CD14-positive monocyte (primary cell): ENCODE measurements around the gene SATB1. TPM values are rescaled to one million over a fixed set of nuclear protein-coding genes. Genes with fewer than 3 reads are reported as not detected.

Experiments
- DNase-seq, 3 donors: peaks; one replicate each; pipeline ENCODE4 v3.0.0-alpha.2; 2011 to 2022
- H2AFZ ChIP-seq: 2 replicates; pipeline ENCODE4 v1.6.0; 2012; ENCODE audit warnings: mild to moderate bottlenecking, low read depth, low read length, inconsistent platforms; ENCODE audit not compliant: insufficient read depth, poor library complexity, severe bottlenecking
- H3K27ac ChIP-seq, 2 donors: 1 replicate in 1 of 2; 2 replicates in 1 of 2; pipeline ENCODE4 v1.5.1; 2012 to 2013; ENCODE audit warnings: low read length in 2 of 2, control low read depth in 1 of 2, inconsistent platforms in 1 of 2, low read depth in 1 of 2, mild to moderate bottlenecking in 1 of 2
- H3K27me3 ChIP-seq, 2 donors: one replicate each; pipeline versions ENCODE4 v1.6.0 to v1.6.1; 2011 to 2013; ENCODE audit warnings: low read length in 2 of 2; ENCODE audit not compliant: control insufficient read depth in 2 of 2, insufficient read depth in 2 of 2
- H3K36me3 ChIP-seq, 2 donors: replicated peaks in 1 of 2; 1 replicate in 1 of 2; 2 replicates in 1 of 2; pipeline versions ENCODE4 v1.5.1 to v1.6.1; 2012 to 2013; ENCODE audit warnings: low read length in 2 of 2, control low read depth in 1 of 2, inconsistent platforms in 1 of 2, mild to moderate bottlenecking in 1 of 2; ENCODE audit not compliant: insufficient read depth in 2 of 2, control insufficient read depth in 1 of 2
- H3K4me1 ChIP-seq, 2 donors: 1 replicate in 1 of 2; 2 replicates in 1 of 2; pipeline versions ENCODE4 v1.5.1 to v1.6.1; 2012 to 2013; ENCODE audit warnings: low read length in 2 of 2, control low read depth in 1 of 2, inconsistent platforms in 1 of 2, mild to moderate bottlenecking in 1 of 2, moderate library complexity in 1 of 2; ENCODE audit not compliant: insufficient read depth in 2 of 2, control insufficient read depth in 1 of 2
- H3K4me2 ChIP-seq: replicated peaks from 2 replicates; pipeline ENCODE3; 2012; ENCODE audit warnings: low read length, moderate library complexity, mild to moderate bottlenecking; ENCODE audit not compliant: poor library complexity, severe bottlenecking; ENCODE audit errors: extremely low read depth
- H3K4me3 ChIP-seq, 3 experiments: fragments of 200-600 bp in 1 of 3; sonication (generic) in 1 of 3; replicated peaks in 1 of 3; 1 replicate in 2 of 3; 2 replicates in 1 of 3; pipeline ENCODE4 v1.5.1; 2011 to 2013; ENCODE audit warnings: low read length in 3 of 3, mild to moderate bottlenecking in 3 of 3, control low read depth in 2 of 3, low read depth in 2 of 3, inconsistent platforms in 1 of 3, moderate library complexity in 1 of 3
- H3K79me2 ChIP-seq: 2 replicates; pipeline ENCODE4 v1.6.0; 2012; ENCODE audit warnings: mild to moderate bottlenecking, control low read depth, inconsistent platforms, low read length, moderate library complexity; ENCODE audit not compliant: insufficient read depth
- H3K9ac ChIP-seq: 2 replicates; pipeline ENCODE4 v1.6.0; 2017; ENCODE audit warnings: low read length, mild to moderate bottlenecking; ENCODE audit not compliant: insufficient read depth, poor library complexity, severe bottlenecking
- H3K9me3 ChIP-seq, 2 donors: replicated peaks in 1 of 2; 1 replicate in 1 of 2; 2 replicates in 1 of 2; pipeline versions ENCODE4 v1.5.1 to v1.6.1; 2012 to 2013; ENCODE audit warnings: low read length in 2 of 2, control low read depth in 1 of 2; ENCODE audit not compliant: control insufficient read depth in 1 of 2, insufficient read depth in 1 of 2
- H4K20me1 ChIP-seq: 2 replicates; pipeline ENCODE4 v1.6.0; 2012; ENCODE audit warnings: mild to moderate bottlenecking, low read length, control low read depth, moderate library complexity; ENCODE audit not compliant: insufficient read depth
- H3K27ac Mint-ChIP-seq, 7 donors: one replicate each; pipeline ENCODE4 v1.8.0; 2020; ENCODE audit warnings: mild to moderate bottlenecking in 7 of 7, mixed read lengths in 7 of 7, moderate library complexity in 6 of 7, inconsistent platforms in 2 of 7
- H3K27me3 Mint-ChIP-seq, 3 donors: one replicate each; pipeline ENCODE4 v1.8.0; 2021 to 2022; ENCODE audit warnings: low read depth in 3 of 3, mild to moderate bottlenecking in 3 of 3, mixed read lengths in 3 of 3, moderate library complexity in 3 of 3, inconsistent platforms in 1 of 3
- H3K36me3 Mint-ChIP-seq, 2 donors: one replicate each; pipeline ENCODE4 v1.8.0; 2020; ENCODE audit warnings: mixed read lengths in 2 of 2, inconsistent platforms in 1 of 2, mild to moderate bottlenecking in 1 of 2
- H3K4me1 Mint-ChIP-seq: one replicate; pipeline ENCODE4 v1.8.0; 2020; ENCODE audit warnings: mild to moderate bottlenecking, mixed read lengths
- H3K4me3 Mint-ChIP-seq, 2 donors: one replicate each; pipeline ENCODE4 v1.8.0; 2020; ENCODE audit warnings: mild to moderate bottlenecking in 2 of 2, mixed read lengths in 2 of 2, moderate library complexity in 1 of 2
- H3K9me3 Mint-ChIP-seq, 7 donors: one replicate each; pipeline ENCODE4 v1.8.0; 2020 to 2022; ENCODE audit warnings: mixed read lengths in 7 of 7, mild to moderate bottlenecking in 6 of 7, moderate library complexity in 6 of 7, inconsistent platforms in 2 of 7
- CTCF ChIP-seq: fragments of 200-600 bp; IDR thresholded peaks from one replicate; pipeline ENCODE4 v1.8.0; 2022; ENCODE audit warnings: antibody characterized with exemption, mild to moderate bottlenecking
- WGBS: methylation state at CpG from one replicate; pipeline ENCODE4 v1.1.5; 2013; ENCODE audit warnings: missing lambda C conversion rate; ENCODE audit not compliant: insufficient coverage; 5-methylcytosine and 5-hydroxymethylcytosine counted together
- intact Hi-C, 2 donors: fragments of 100-400 bp; cut with micrococcal nuclease; formaldehyde crosslinking; loops; one replicate each; pipeline versions ENCODE4 v1.15.0 to v1.15.1; 2023
- polyA plus RNA-seq, 3 donors: library from polyadenylated mRNA; depleted of rRNA in 1 of 3; unstranded in 2 of 3; stranded (reverse) in 1 of 3; fragments of 300-500 nt in 2 of 3; fragments of >200 nt in 1 of 3; fragmentation: Illumina TruSeq in 2 of 3; gene quantifications; 1 replicate in 2 of 3; 2 replicates in 1 of 3; pipeline ENCODE4 v1.2.3, GENCODE V29; 2012 to 2021

SATB1 gene
- polyA plus RNA-seq, 3 donors, result 4.3 to 35.3 (median 6.9) TPM

GRCh38 chr3:18405141-18405540 lies 20.0 kb downstream of the SATB1 start:
- H3K36me3 Mint-ChIP-seq, result peaks cover 17 to 21% of the 10 kb centered on the region in 2 donors
- no peak overlapping the region for H3K4me3 ChIP-seq
- H3K27ac ChIP-seq, result no peak overlapping the region
- H3K36me3 ChIP-seq, result peaks cover 2 to 24% of the 10 kb centered on the region in 2 donors
- H3K9me3 ChIP-seq, result no peaks in the 10 kb centered on the region
- no peak overlapping the region for H3K4me2 ChIP-seq
- no peaks in the 10 kb centered on the region for H4K20me1 ChIP-seq
- H3K9ac ChIP-seq, result no peak overlapping the region
- peaks cover 16 to 23% of the 10 kb centered on the region in 2 donors for H3K4me1 ChIP-seq
- H3K27me3 Mint-ChIP-seq, result no peaks in the 10 kb centered on the region
- H3K79me2 ChIP-seq, result no peaks in the 10 kb centered on the region
- H3K4me1 Mint-ChIP-seq, result peaks cover 27% of the 10 kb centered on the region
- no peak overlapping the region for H3K4me3 Mint-ChIP-seq
- H3K27ac Mint-ChIP-seq, result no peak overlapping the region
- TF ChIP-seq CTCF, result no peak
- DNase-seq, result no peak
- no peaks in the 10 kb centered on the region for H3K27me3 ChIP-seq
- WGBS, result no CpG with 5 or more reads among the region's 3 CpGs
- H2AFZ ChIP-seq, result no peak overlapping the region
- intact Hi-C loops, result no loop called here
- H3K9me3 Mint-ChIP-seq, result no peaks in the 10 kb centered on the region

- no peak overlapping the region for H3K4me3 ChIP-seq
- H3K27ac ChIP-seq, result peak overlapping the region in 1 of 2 donors; percentile 42
- no peak for TF ChIP-seq CTCF
- no peak for DNase-seq
- no peaks in the 10 kb centered on the region for H4K20me1 ChIP-seq
- no peak overlapping the region for H2AFZ ChIP-seq
- no peak overlapping the region for H3K9ac ChIP-seq
- peaks cover 16 to 23% of the 10 kb centered on the region in 2 donors for H3K4me1 ChIP-seq
- Mint-ChIP-seq H3K9me3 (no peaks in the 10 kb centered on the region), H3K27me3 (no peaks in the 10 kb centered on the region), H3K4me1 (peaks cover 24% of the 10 kb centered on the region), H3K27ac (peak overlapping the region in 2 of 7 donors; percentile 3 to 52), H3K36me3 (peaks cover 16 to 17% of the 10 kb centered on the region in 2 donors), H3K4me3 (no peak overlapping the region)
- H3K4me2 ChIP-seq, result no peak overlapping the region
- no peaks in the 10 kb centered on the region for H3K79me2 ChIP-seq
- no peaks in the 10 kb centered on the region for H3K27me3 ChIP-seq
- H3K9me3 ChIP-seq, result no peaks in the 10 kb centered on the region
- intact Hi-C loops, result no loop called here
- H3K36me3 ChIP-seq, result peaks cover 2 to 34% of the 10 kb centered on the region in 2 donors
- WGBS, result no CpG with 5 or more reads among the region's 2 CpGs
These were observed 22.1 kb downstream of the SATB1 start for GRCh38 chr3:18403061-18403460.
